ENCODE results near the gene LLGL2.
A peak's percentile ranks its signal among the peaks of the same experiment; 100 is the strongest.

DNA sequence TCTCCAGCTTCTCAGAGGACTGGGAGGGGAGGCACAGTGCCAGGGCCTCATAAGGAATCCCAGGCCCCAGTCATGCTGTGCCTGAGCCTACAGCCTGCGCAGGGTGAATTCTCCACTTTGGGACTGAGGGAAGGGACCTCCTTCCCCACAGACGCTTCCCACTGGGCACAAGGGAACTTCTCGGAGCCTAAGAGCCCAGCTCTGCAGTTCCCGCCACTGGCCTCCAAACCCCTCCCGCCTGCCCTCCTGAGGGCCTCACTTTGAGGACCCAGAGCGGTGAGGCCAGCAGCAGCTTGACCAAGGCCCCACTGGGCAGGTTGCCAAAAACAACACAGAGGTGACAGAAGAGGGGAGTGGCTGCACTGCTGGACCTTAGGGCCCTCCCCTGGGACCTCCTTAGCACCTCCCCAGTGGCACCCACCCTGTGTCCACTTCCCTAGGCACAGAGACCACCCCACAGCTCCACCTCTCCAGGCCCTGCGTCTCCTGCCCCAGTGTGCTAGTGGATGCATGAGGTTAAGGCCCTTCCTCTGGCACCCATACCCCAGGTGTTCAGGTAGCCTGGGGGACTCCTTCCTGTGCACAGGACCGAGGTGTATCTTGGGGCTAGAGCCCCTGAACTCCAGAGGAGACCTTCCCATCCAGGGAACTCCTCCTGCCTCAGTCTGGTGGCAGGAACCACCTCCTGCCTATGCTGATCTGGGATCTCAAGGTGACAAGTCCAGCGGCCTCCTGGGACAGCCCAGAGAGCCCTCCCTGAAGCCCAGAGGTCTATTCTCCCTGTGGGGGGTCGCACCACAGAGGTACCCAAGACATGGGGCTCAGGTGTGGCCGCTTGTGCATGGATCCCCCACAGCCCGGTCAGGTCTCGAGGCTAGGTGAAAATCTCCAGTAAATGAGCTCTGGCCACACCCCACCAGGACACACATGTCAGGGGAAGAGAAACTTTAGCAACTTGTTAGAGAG, 13.6 kb upstream of the LLGL2 start:
- TF ChIP-seq POLR2A (IDR thresholded peaks at IDR 0.05) (peak in 1 of 2 donors; percentile 7), CTCF (IDR thresholded peaks at IDR 0.05 in 4 of 5, conservative IDR thresholded peaks at IDR 0.05 in 1 of 5) (no peak)
